ELF-1 (cell line): ENCODE measurements around the gene SCRN2.

Experiments used
- DNase-seq: peaks from one replicate; pipeline ENCODE4 v3.0.0-alpha.2; 2016; ENCODE audit warnings: low read depth, low spot score

The SCRN2 gene

GRCh38 chr17:47821424-47822391 is 19.4 kb downstream of the SCRN2 start, which contains the start of gene OSBPL7:
Gene OSBPL7, minus strand, starts transcription at chr17:47821794. Its CDS starts 1,516 bp downstream, at chr17:47820278.
- peak; percentile 68 for DNase-seq

GRCh38 chr17:47821031-47821423 is 20.0 kb downstream of the SCRN2 start:
- no peak for DNase-seq

- DNase-seq: no peak
Observed at GRCh38 chr17:47820033-47820789, 20.9 kb downstream of the SCRN2 start.

GRCh38 chr17:47819475-47819874 is 21.6 kb downstream of the SCRN2 start:
- DNase-seq: no peak

GRCh38 chr17:47818002-47818695 is 22.9 kb downstream of the SCRN2 start:
- DNase-seq: no peak

- DNase-seq: no peak
Observed at GRCh38 chr17:47816947-47817346, 24.1 kb downstream of the SCRN2 start.

GRCh38 chr17:47816111-47816735 is 24.9 kb downstream of the SCRN2 start:
- no peak for DNase-seq

GRCh38 chr17:47815106-47815918 is 25.8 kb downstream of the SCRN2 start:
- no peak for DNase-seq

GRCh38 chr17:47813512-47814031 is 27.5 kb downstream of the SCRN2 start:
- DNase-seq: no peak

GRCh38 chr17:47813077-47813476 is 28.0 kb downstream of the SCRN2 start:
- no peak for DNase-seq

- DNase-seq: no peak
Observed at GRCh38 chr17:47812146-47812920, 28.7 kb downstream of the SCRN2 start.

GRCh38 chr17:47811709-47812108 is 29.4 kb downstream of the SCRN2 start:
- DNase-seq: no peak

GRCh38 chr17:47810901-47811635 is 30.0 kb downstream of the SCRN2 start:
- no peak for DNase-seq

- peak; percentile 93 for DNase-seq
Observed at GRCh38 chr17:47810200-47810821, 30.8 kb downstream of the SCRN2 start.

GRCh38 chr17:47808830-47809480 is 32.1 kb downstream of the SCRN2 start:
- no peak for DNase-seq

GRCh38 chr17:47808036-47808829 is 32.8 kb downstream of the SCRN2 start:
- DNase-seq: no peak

GRCh38 chr17:47807421-47807820 is 33.7 kb downstream of the SCRN2 start:
- DNase-seq: no peak
